ENCODE data around the gene SLC35E2B.

Gene SLC35E2B

GRCh38 chr1:1626207-1627141, 66.1 kb downstream of the SLC35E2B start:
- in situ Hi-C loops (cut with HindIII; ENCODE audit: low sequenced_read_pairs) = no loop called here

DNA sequence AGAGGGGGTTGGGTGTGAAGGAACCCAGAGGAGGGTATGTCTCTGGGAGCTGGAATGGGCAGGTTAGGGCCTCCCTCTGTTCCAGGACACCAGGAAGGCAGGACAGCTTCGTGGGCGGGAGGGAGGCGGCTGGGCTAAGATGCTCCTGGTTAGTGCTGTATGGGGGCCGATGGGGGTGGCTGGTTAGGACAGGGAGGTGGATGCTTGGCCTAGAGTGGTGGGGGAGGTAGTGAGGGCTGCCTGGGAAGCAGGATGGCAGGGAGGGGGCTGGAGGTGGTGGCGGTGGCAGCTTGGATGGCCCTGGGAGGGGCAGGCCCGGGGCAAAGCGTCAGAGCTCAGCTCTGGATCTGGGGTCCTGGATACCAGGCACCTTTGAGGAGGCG, 66.8 kb downstream of the SLC35E2B start:
- in situ Hi-C loops (cut with HindIII; ENCODE audit: low sequenced_read_pairs) = no loop called here

DNA sequence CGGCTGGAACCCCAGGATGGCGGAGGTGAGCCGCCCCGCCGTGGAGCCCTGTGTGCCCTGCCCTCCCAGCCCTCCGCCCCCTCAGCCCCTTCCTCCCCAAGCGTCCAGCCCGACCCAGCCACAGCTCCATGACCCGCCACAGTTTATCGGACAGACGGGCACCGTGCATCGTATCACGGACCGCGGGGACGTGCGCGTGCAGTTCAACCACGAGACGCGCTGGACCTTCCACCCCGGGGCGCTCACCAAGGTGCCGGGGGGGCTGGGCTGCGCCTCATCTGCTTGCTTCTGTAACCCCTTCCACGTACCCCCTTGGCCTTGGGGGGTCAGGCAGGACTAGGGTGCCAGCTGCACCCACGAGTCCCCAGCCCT, 67.2 kb downstream of the SLC35E2B start:
- in situ Hi-C loops (cut with HindIII; ENCODE audit: low sequenced_read_pairs) = no loop called here

- in situ Hi-C loops (cut with HindIII; ENCODE audit: low sequenced_read_pairs) = no loop called here
These were observed 67.9 kb downstream of the SLC35E2B start for GRCh38 chr1:1624443-1625403.

DNA sequence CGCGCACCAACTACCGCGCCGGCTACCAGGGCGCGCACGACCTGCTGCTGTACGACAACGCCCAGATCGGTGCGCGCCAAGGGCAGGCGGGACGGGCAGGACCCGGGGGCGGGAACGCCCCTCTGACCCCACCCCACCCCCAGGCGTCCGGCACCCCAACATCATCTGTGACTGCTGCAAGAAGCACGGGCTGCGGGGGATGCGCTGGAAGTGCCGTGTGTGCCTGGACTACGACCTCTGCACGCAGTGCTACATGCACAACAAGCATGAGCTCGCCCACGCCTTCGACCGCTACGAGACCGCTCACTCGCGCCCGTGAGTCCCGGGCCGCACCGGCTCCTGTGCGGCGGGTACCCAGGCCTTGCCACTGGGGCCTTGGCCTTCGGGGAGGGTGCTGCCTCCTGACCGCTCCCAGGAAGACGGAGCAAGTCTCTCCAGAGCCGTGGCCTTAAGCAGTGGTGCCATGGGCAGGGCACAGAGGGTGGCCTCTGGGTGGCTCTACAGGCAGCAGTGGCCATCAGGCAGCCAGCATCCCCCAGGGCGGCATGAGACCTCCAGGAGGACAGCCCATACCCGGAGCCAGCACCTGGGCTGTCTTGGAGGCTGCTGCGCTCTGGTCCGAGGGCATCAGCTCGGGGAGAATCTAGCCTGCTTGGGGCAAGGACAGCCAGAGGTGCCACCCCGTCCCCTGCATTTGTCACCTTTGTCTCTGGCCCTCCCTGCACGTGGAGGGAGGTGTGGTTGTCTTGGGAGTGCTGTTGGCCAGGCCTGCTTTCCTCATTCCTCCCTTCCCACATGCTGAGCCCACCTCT, 68.8 kb downstream of the SLC35E2B start:
- in situ Hi-C loops (cut with HindIII; ENCODE audit: low sequenced_read_pairs) = no loop called here

DNA sequence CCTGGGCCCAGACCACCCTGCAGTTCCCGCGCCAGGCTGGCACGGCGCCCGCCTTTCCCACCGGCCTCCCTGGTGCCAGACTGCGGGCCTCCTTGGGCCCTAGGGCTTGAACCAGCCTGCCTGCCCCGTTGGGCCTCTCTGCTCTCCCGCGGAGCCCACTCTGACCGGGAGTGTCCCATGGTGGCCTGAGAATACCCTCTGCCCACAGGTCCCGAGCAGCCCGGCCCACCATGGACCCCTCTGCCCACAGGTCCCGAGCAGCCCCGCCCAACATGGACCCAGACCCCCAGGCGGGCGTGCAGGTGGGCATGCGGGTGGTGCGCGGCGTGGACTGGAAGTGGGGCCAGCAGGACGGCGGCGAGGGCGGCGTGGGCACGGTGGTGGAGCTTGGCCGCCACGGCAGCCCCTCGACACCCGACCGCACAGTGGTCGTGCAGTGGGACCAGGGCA, 69.4 kb downstream of the SLC35E2B start:
- in situ Hi-C loops (cut with HindIII; ENCODE audit: low sequenced_read_pairs) = no loop called here

- in situ Hi-C loops (cut with HindIII; ENCODE audit: low sequenced_read_pairs) = no loop called here
These were observed 69.9 kb downstream of the SLC35E2B start for GRCh38 chr1:1622788-1623094.

DNA sequence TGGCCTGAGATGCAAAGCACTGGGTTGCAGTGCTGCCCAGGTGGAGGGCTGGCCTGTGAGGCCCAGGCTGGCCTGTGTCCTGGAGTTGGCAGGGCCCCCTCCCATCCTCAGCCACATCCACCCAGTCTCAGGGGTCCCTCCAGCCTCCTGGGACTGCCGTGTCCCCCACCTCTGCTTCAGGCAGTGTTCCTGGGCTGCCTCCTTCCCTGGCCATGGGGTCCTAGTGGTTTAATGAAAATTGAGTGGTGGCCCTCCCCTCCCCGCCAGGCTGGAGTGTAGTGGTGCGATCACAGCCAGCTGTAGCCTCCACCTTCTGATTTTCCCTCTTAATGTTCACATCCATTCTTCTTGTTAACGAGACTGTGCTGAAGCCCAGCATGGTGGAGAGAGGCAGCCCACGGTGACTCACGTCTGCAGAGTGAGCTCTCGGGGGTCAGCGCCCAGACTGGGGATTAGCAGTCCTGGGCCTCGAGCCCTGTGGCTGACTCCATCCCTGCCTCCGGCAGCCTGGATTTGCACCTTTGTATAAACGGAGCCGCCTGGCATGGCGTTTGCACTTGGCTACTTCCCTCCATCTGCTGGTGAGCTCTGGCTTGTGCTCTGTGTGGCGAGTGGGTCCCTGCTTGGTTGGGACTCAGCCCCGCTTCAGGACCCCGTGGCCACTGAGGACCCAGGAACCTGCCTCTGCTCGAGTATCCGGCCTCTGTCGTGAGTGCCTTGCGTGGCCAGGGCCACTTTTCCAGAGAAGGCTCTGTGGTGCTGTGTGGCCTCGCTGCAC, 70.4 kb downstream of the SLC35E2B start:
- in situ Hi-C loops (cut with HindIII; ENCODE audit: low sequenced_read_pairs) = no loop called here

DNA sequence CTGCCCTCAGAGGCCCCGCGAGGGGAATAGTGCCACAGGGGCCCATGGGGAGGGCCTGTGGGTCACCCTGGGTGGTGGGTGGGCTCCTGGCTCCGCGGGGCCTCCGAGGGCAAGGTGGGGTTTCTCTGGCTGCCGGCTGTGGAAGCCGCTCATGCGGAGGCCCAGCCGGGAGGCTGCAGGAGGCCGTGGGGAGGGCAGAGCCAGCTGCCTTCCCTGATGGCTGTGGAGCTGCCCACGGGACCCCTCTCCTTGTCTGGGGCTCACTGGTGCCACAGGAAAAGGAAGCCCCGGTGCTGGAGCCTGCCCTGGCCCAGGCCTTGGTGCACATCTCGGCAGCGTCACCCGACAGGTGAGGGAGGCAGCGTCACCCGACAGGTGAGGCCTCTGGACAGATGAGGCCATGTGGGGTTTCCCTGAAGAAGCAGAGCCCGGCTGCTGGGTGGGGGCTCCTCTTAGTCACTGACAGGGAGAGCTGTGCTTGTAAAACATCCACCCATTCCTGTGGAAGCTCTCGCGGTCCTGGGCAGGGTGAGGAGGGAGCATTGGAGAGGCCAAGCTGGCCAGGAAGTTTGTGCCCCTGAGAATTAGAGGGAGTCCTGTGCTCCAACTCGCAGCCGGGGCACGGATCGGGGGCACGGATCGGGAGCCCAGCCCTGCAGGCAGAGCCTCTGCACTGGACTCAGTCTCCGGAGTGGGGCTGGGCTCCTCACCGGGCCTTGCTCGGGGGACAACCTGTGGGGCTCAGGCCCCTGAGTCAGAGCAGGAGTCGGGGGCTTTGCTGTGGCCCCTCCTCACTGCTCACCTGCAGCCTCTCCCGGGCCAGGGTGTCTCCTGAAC, 71.2 kb downstream of the SLC35E2B start:
- in situ Hi-C loops (cut with HindIII; ENCODE audit: low sequenced_read_pairs) = no loop called here

GRCh38 chr1:1620433-1621139, 72.0 kb downstream of the SLC35E2B start:
- in situ Hi-C loops (cut with HindIII; ENCODE audit: low sequenced_read_pairs) = no loop called here

DNA sequence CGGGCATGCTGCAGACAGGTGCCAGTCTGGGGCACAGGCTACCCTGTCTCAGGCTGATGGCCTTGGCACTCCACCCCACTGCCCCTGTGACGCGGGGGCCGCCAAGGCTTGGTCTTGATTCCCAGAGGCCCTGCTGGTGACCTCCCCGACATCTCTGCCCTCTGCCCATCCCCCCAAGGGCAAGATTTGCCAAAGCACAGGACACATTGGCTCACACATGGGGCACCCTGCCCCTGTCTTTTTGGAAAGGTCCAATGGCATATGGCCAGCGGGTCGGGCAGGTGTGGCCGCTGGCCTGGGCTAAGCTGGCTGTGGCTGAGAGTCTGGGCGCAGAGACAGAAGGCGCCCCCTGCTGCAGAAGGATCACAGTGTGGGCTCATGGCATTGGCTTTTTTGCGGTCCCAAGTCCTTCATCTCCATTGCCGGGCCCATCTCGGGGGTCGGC, 72.7 kb downstream of the SLC35E2B start:
- in situ Hi-C loops (cut with HindIII; ENCODE audit: low sequenced_read_pairs) = no loop called here

GRCh38 chr1:1618396-1619068, 74.1 kb downstream of the SLC35E2B start:
- in situ Hi-C loops (cut with HindIII; ENCODE audit: low sequenced_read_pairs) = no loop called here

DNA sequence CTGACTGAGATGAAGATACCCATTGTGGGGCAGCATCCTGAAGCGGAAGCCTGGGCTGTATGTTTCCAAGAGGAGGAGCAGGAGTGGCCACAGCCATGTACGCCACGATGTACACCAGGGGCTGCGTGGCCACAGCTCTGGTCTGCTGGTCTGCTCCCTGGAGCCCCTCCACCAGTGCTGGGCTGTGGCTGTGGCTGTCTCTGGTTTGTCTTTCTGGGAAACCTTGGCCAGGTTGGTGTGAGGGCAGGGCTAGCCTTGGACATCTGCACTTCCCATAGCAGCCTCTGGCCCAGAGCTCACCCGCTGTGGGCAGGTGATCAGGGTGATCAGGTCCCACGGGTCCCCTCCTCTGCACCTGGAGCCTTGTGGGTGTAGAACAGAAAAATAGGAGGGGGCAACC, 74.7 kb downstream of the SLC35E2B start:
- in situ Hi-C loops (cut with HindIII; ENCODE audit: low sequenced_read_pairs) = no loop called here

DNA sequence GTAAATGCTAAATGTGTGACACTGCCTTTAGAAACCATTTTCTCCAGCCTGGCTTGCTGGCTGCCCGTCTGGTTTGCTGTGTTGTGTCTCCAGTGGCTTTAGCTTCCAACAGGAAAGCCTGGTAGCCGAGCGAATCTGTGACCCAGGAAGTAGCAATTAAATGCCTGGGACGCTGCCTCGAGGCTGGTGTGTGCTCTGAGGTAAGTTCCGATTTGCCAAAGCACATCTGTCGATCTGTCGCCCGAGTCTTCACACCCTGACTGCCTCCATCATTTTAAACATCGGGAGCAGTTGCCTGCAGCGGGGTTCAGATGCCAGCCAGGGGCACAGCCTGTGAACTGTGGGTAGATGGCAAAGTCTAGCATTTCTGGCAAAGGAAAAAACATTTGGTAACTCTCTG, 75.1 kb downstream of the SLC35E2B start:
- in situ Hi-C loops (cut with HindIII; ENCODE audit: low sequenced_read_pairs) = no loop called here

DNA sequence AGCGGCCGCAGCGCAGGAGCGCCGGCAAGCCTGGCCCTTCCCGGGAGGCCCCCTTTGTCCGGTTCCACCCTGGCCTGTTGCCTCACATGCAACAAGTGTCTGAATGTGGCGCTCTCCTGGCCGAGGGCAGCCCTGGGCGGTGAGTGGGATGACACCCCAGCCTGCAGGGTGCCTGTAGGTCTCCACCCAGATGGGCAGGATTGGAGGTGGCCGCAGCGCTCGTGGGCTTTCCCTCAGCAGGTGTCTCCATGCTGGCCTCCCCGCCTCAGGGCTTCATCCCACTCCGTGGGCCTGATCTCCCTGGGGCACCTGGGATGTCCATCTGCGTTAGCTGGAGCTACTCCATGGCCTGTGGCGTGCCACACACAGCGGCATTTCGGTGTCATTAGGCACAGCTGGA, 75.8 kb downstream of the SLC35E2B start:
- in situ Hi-C loops (cut with HindIII; ENCODE audit: low sequenced_read_pairs) = no loop called here

GRCh38 chr1:1616045-1616790, 76.4 kb downstream of the SLC35E2B start:
- in situ Hi-C loops (cut with HindIII; ENCODE audit: low sequenced_read_pairs) = no loop called here

DNA sequence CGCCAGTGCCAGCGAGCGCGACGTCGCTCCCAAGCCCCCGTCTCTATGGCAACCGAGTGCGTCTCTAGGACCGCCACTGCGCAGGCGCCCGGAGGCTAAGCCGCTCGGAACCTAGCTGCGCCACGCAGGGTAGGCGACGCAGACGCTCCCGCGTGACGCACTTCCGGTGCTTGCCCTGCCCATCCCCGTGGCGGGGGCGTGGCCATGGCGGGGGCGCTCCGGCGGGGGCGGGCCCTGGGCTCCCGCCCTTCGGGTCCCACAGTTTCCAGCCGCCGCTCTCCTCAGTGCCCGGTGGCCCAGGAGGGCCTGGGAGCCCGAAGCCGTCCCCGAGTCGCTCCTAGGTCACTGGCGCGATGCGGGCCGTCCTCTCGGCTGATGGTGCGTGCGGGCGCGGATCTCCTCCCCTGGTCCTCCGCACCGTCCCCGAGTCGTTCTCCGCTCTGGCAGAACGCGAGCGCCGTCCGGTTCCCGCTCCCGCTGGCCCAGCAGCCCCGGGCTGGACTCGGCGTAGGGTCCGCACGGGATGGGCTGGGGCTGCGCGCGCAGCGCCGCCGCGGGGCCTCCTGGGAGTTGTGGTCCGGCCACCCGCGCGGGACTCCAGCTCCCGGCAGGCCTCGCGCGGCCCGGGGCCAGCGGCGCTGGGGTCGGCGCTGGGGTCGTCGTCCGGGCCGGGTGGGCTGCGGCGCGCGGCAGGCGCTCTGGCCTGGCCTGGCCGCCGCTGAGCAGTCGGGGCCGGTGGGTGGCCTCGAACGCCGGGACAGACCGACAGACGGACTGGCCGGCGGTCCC, 77.1 kb downstream of the SLC35E2B start, which contains the start of gene MIB2:
Gene MIB2 (plus strand): TSS at position 245 of the 789 bp plus-strand sequence. CDS start 7,953 bp downstream, outside the sequence.
- in situ Hi-C loops (cut with HindIII; ENCODE audit: low sequenced_read_pairs) = no loop called here

All from DLD1 (cell line).